Lung (tissue), 12 donors: ENCODE data around the gene ATP5MC2. TPM values are rescaled to one million over a fixed set of nuclear protein-coding genes. Genes with fewer than 3 reads are reported as not detected.
"Not testable (repeated sequence)": the region's sequence is repeated elsewhere in the genome, so short reads cannot be mapped to it uniquely, and the experiment has no call there.

Experiments used
- ATAC-seq: fragments of 200-7000 bp; cut with Tn5 transposase; one replicate; pipeline ENCODE4 v1.9.1; 2020; ENCODE audit warnings: moderate number of reproducible peaks; ENCODE audit not compliant: insufficient read depth, low FRiP score
- DNase-seq, 3 donors: peaks; one replicate each; pipeline ENCODE4 v3.0.0-alpha.2; 2013 to 2017
- H3K27ac ChIP-seq, 2 donors: one replicate each; pipeline ENCODE4 v1.5.1; 2013; ENCODE audit warnings: mild to moderate bottlenecking in 2 of 2, moderate library complexity in 2 of 2, control low read depth in 1 of 2, inconsistent platforms in 1 of 2, low read depth in 1 of 2, low read length in 1 of 2
- H3K27me3 ChIP-seq, 3 donors: one replicate each; pipeline ENCODE4 v1.5.1; 2013; ENCODE audit warnings: low read length in 2 of 3; ENCODE audit not compliant: control insufficient read depth in 3 of 3, insufficient read depth in 3 of 3
- H3K36me3 ChIP-seq, 4 donors: one replicate each; pipeline ENCODE4 v1.5.1; 2013; ENCODE audit warnings: low read length in 4 of 4, mild to moderate bottlenecking in 1 of 4, moderate library complexity in 1 of 4; ENCODE audit not compliant: control insufficient read depth in 4 of 4, insufficient read depth in 4 of 4
- H3K4me1 ChIP-seq, 5 donors: one replicate each; pipeline ENCODE4 v1.5.1; 2013; ENCODE audit warnings: low read length in 5 of 5, mild to moderate bottlenecking in 2 of 5, moderate library complexity in 1 of 5; ENCODE audit not compliant: control insufficient read depth in 5 of 5, insufficient read depth in 5 of 5
- H3K4me3 ChIP-seq: one replicate; pipeline ENCODE4 v1.5.1; 2013; ENCODE audit warnings: mild to moderate bottlenecking, control low read depth, moderate library complexity
- H3K9ac ChIP-seq, 2 donors: one replicate each; pipeline ENCODE4 v1.5.1; 2013; ENCODE audit warnings: low read length in 2 of 2, control low read depth in 1 of 2; ENCODE audit not compliant: insufficient read depth in 1 of 2
- H3K9me3 ChIP-seq, 4 donors: one replicate each; pipeline ENCODE4 v1.5.1; 2013; ENCODE audit warnings: low read length in 3 of 4, mild to moderate bottlenecking in 1 of 4, moderate library complexity in 1 of 4; ENCODE audit not compliant: control insufficient read depth in 4 of 4, insufficient read depth in 3 of 4
- CTCF ChIP-seq: IDR thresholded peaks from 2 replicates; pipeline ENCODE4 v1.5.1; 2012; ENCODE audit warnings: mild to moderate bottlenecking; ENCODE audit errors: control extremely low read depth, extremely low read depth
- WGBS, 2 donors: extraction: QIAGEN DNeasy Blood & Tissue Kit; methylation state at CpG; one replicate each; pipeline ENCODE4 v1.1.7; 2013; 5-methylcytosine and 5-hydroxymethylcytosine counted together
- polyA plus RNA-seq, 2 donors: library from polyadenylated mRNA; stranded (reverse); fragments of 200-250 nt; gene quantifications; one replicate each; pipeline ENCODE4 v1.2.1, GENCODE V29; 2013
- total RNA-seq, 2 donors: library from RNA; depleted of rRNA in 1 of 2; stranded (reverse); fragments of >200 nt in 1 of 2; gene quantifications; one replicate each; pipeline ENCODE4 v1.2.1, GENCODE V29; 2014 to 2021
- donor health status: control.
- donor health status: control.
- donor health status: Bipolar disorder and iron deficiency.
- donor health status: healthy.
- donor health status: DM: yes; HTN: yes; CAD: no.

ATP5MC2 gene
- total and polyA plus RNA-seq, 4 donors, result 143 to 582 (median 320) TPM

DNA sequence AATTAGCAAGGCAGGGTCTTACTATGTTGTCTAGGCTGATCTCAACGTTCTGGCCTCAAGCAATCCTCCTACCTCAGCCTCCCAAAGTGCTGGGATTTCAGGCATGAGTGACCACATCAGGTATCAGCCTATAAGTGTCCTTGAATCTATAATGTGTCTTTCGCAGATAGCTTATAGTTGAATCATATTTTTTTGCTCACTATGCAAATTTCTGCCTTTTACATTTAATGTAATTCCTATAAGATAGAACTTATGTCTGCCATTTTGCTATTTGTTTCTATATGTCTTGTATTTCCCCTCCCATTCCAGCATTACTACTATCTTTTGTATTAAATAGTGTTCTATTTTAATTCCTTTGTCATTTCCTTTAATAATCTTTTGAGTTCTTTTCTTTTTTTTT lies 39.2 kb downstream of the ATP5MC2 start:
- TF ChIP-seq CTCF, result no peak
- no peaks in the 10 kb centered on the region for H3K27me3 ChIP-seq
- H3K4me3 ChIP-seq, result no peak overlapping the region
- no peak for ATAC-seq
- no peak for DNase-seq
- H3K9ac ChIP-seq, result no peak overlapping the region
- no peaks in the 10 kb centered on the region for H3K36me3 ChIP-seq
- no peaks in the 10 kb centered on the region for H3K4me1 ChIP-seq
- H3K9me3 ChIP-seq, result no peaks in the 10 kb centered on the region
- H3K27ac ChIP-seq, result no peak overlapping the region
- 41 to 43% methylated on average over 2 of the region's 2 CpGs for WGBS, 2 donors

GRCh38 chr12:53635708-53636107 lies 40.2 kb downstream of the ATP5MC2 start:
- H3K36me3 ChIP-seq, H3K4me1 ChIP-seq, H3K9ac ChIP-seq, H3K4me3 ChIP-seq, ATAC-seq, DNase-seq, H3K9me3 ChIP-seq, H3K27ac ChIP-seq, H3K27me3 ChIP-seq: not testable (repeated sequence)

GRCh38 chr12:53631721-53632120 lies 44.2 kb downstream of the ATP5MC2 start:
- no peak overlapping the region for H3K4me3 ChIP-seq
- no peak for DNase-seq
- H3K27ac ChIP-seq, result no peak overlapping the region
- 100% methylated on average over 1 of the region's 1 CpG for WGBS, 2 donors
- no peak overlapping the region for H3K9ac ChIP-seq
- no peak for TF ChIP-seq CTCF
- H3K9me3 ChIP-seq, result no peaks in the 10 kb centered on the region
- peaks cover 0 to 2% (median 0%) of the 10 kb centered on the region in 5 donors for H3K4me1 ChIP-seq
- no peak for ATAC-seq
- H3K36me3 ChIP-seq, result no peaks in the 10 kb centered on the region
- no peaks in the 10 kb centered on the region for H3K27me3 ChIP-seq

DNA sequence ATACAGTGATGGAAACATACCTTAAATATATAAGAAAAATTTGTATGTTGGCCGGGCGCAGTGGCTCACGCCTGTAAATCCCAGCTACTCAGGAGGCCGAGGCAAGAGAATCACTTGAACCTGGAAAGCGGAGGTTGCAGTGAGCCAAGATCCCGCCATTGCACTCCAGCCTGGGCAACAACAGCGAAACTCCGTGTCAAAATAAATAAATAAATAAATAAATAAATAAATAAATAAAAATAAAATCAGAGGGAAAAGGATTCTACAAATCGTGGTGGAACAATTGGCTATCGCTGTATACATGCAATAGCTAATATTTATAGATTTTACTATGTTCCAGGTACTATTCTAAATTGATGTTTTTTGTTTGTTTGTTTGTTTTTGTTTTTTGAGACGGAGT lies 48.0 kb downstream of the ATP5MC2 start:
- TF ChIP-seq CTCF, result no peak
- no peak for ATAC-seq
- Histone ChIP-seq H3K36me3 (no peaks in the 10 kb centered on the region), H3K4me1 (peaks cover 0 to 29% (median 12%) of the 10 kb centered on the region in 5 donors), H3K27ac (no peak overlapping the region), H3K4me3 (no peak overlapping the region), H3K9me3 (no peaks in the 10 kb centered on the region), H3K9ac (no peak overlapping the region), H3K27me3 (no peaks in the 10 kb centered on the region)
- WGBS, 2 donors, result 81 to 88% methylated on average over 11 of the region's 11 CpGs
- DNase-seq, result no peak
